Activated T-helper 1 cell treated with anti-CD3 and anti-CD28 coated beads, Interleukin-12 subunit alpha, Interleukin-12 subunit beta, Interleukin-2, Interleukin-4 antibody, amounts not matched to agents 30 ng/mL and 10 ng/mL and 1 ng/mL, durations not matched to agents 14 hours and 24 hours and 36 hours (primary cell): ENCODE measurements around the gene ASMTL. TPM values are rescaled to one million over a fixed set of nuclear protein-coding genes. Genes with fewer than 3 reads are reported as not detected.
"Not testable (repeated sequence)": the region's sequence is repeated elsewhere in the genome, so short reads cannot be mapped to it uniquely, and the experiment has no call there.

Experiments
- DNase-seq: peaks from one replicate; pipeline ENCODE4 v3.0.0; 2021; ENCODE audit warnings: low spot score
- H3K27ac Mint-ChIP-seq: one replicate; pipeline ENCODE4 v1.8.0; 2021; ENCODE audit warnings: mild to moderate bottlenecking, mixed read lengths
- H3K27me3 Mint-ChIP-seq: one replicate; pipeline ENCODE4 v1.8.0; 2022; ENCODE audit warnings: mild to moderate bottlenecking, moderate library complexity, mixed read lengths; ENCODE audit not compliant: insufficient read depth
- H3K36me3 Mint-ChIP-seq: one replicate; pipeline ENCODE4 v1.8.0; 2021; ENCODE audit warnings: low read depth, mixed read lengths
- H3K4me1 Mint-ChIP-seq: one replicate; pipeline ENCODE4 v1.8.0; 2021; ENCODE audit warnings: low read depth, mixed read lengths
- H3K4me3 Mint-ChIP-seq: one replicate; pipeline ENCODE4 v1.8.0; 2021; ENCODE audit warnings: mild to moderate bottlenecking, moderate library complexity, mixed read lengths
- H3K9me3 Mint-ChIP-seq: one replicate; pipeline ENCODE4 v1.8.0; 2021; ENCODE audit warnings: mixed read lengths
- intact Hi-C: fragments of 100-400 bp; cut with micrococcal nuclease; formaldehyde crosslinking; loops from one replicate; pipeline ENCODE4 v1.15.1; 2024
- total RNA-seq: library from RNA; stranded (reverse); gene quantifications from 2 replicates; pipeline ENCODE4 v1.2.3, GENCODE V29; 2022

The ASMTL gene
- total RNA-seq, 1 donor from 2014 or later: 48.0 TPM

DNA sequence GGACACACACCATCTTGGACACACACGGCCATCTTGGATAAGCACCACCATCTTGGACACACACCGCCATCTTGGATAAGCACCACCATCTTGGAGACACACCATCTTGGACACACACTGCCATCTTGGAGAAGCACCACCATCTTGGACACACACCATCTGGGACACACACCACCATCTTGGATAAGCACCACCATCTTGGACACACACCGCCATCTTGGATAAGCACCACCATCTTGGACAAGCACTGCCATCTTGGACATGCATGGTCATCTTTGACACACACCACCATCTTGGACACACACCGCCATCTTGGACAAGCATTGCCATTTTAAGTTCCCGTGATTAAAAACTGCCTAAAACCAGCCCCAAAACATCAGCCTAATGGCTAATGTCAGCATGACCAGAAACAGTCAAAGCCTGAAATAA lies 4.1 kb downstream of the ASMTL start:
- H3K4me3 Mint-ChIP-seq, DNase-seq, H3K27me3 Mint-ChIP-seq, H3K27ac Mint-ChIP-seq, intact Hi-C loops, H3K4me1 Mint-ChIP-seq: not testable (repeated sequence)
- peaks cover 60% of the 10 kb centered on the region for H3K36me3 Mint-ChIP-seq
- peaks cover 64% of the 10 kb centered on the region for H3K9me3 Mint-ChIP-seq

DNA sequence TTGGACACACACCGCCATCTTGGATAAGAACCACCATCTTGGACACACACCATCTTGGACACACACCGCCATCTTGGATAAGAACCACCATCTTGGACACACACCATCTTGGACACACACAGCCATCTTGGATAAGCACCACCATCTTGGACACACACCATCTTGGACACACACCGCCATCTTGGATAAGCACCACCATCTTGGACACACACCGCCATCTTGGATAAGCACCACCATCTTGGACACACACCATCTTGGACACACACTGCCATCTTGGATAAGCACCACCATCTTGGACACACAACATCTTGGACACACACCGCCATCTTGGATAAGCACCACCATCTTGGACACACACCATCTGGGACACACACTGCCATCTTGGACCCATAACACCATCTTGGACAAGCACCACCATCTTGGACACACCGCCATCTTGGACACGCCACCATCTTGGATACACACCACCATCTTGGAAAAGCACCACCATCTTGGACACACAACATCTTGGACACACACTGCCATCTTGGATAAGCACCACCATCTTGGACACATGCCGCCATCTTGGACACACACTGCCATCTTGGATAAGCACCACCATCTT lies 4.6 kb downstream of the ASMTL start:
- intact Hi-C loops, H3K27me3 Mint-ChIP-seq, DNase-seq, H3K4me3 Mint-ChIP-seq, H3K4me1 Mint-ChIP-seq, H3K27ac Mint-ChIP-seq: not testable (repeated sequence)
- H3K9me3 Mint-ChIP-seq: peaks cover 66% of the 10 kb centered on the region
- H3K36me3 Mint-ChIP-seq: peaks cover 64% of the 10 kb centered on the region

DNA sequence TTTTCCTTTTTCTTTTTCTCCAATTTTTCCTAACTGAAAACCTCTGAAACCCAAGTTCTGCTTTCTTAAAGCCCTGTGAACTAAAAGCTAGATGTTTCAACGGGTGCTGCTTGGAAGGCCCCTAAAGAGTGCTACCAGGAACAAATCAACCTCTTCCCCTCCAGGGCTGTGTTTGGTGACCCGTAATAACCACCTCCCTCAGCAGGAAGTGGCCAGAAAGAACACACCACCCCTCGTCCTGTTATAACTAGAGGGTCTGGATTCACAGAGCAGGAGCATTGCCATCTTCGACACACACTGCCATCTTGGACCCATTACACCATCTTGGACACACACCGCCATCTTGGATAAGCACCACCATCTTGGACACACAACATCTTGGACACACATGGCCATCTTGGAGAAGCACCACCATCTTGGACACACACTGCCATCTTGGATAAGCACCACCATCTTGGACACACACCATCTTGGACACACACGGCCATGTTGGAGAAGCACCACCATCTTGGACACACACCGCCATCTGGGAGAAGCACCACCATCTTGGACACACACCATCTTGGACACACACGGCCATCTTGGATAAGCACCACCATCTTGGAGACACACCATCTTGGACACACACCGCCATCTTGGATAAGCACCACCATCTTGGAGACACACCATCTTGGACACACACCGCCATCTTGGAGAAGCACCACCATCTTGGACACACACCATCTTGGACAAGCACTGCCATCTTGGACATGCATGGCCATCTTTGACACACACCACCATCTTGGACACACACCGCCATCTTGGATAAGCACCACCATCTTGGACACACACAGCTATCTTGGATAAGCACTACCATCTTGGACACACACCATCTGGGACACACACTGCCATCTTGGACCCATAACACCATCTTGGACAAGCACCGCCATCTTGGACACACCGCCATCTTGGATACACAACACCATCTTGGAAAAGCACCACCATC lies 5.4 kb downstream of the ASMTL start:
- intact Hi-C loops, H3K4me3 Mint-ChIP-seq, DNase-seq, H3K27ac Mint-ChIP-seq, H3K27me3 Mint-ChIP-seq, H3K4me1 Mint-ChIP-seq: not testable (repeated sequence)
- H3K36me3 Mint-ChIP-seq: peaks cover 69% of the 10 kb centered on the region
- peaks cover 70% of the 10 kb centered on the region for H3K9me3 Mint-ChIP-seq

- no peak overlapping the region for H3K4me3 Mint-ChIP-seq
- no peak overlapping the region for H3K27ac Mint-ChIP-seq
- DNase-seq: no peak
- no peaks in the 10 kb centered on the region for H3K4me1 Mint-ChIP-seq
- no peaks in the 10 kb centered on the region for H3K27me3 Mint-ChIP-seq
- peaks cover 73% of the 10 kb centered on the region for H3K36me3 Mint-ChIP-seq
- intact Hi-C loops: no loop called here
- peaks cover 66% of the 10 kb centered on the region for H3K9me3 Mint-ChIP-seq
Observed at GRCh38 chrX:1444561-1445500, 7.9 kb downstream of the ASMTL start.

DNA sequence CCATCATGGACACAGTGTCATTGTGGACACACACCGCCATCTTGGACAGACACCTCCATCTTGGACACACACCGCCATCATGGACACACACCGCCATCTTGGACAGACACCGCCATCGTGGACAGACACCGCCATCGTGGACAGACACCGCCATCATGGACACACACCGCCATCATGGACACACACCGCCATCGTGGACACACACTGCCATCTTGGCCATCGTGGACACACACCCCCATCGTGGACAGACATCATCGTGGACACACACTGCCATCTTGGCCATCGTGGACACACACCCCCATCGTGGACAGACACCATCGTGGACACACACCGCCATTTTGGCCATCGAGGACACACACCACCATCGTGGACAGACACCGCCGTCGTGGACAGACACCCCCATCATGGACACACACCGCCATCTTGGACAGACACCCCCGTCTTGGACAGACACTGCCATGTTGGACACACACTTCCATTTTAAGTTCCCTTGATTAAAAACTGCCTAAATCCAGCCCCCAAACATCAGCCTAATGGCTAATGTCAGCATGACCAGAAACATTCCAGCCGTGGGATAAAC lies 9.1 kb downstream of the ASMTL start:
- H3K27ac Mint-ChIP-seq: no peak overlapping the region
- H3K9me3 Mint-ChIP-seq: peaks cover 54% of the 10 kb centered on the region
- H3K4me3 Mint-ChIP-seq: no peak overlapping the region
- no peak for DNase-seq
- peaks cover 68% of the 10 kb centered on the region for H3K36me3 Mint-ChIP-seq
- H3K27me3 Mint-ChIP-seq: no peaks in the 10 kb centered on the region
- intact Hi-C loops: no loop called here
- H3K4me1 Mint-ChIP-seq: no peaks in the 10 kb centered on the region

GRCh38 chrX:1442724-1443367 lies 9.9 kb downstream of the ASMTL start:
- Mint-ChIP-seq H3K27ac (no peak overlapping the region), H3K36me3 (peaks cover 69% of the 10 kb centered on the region)

DNA sequence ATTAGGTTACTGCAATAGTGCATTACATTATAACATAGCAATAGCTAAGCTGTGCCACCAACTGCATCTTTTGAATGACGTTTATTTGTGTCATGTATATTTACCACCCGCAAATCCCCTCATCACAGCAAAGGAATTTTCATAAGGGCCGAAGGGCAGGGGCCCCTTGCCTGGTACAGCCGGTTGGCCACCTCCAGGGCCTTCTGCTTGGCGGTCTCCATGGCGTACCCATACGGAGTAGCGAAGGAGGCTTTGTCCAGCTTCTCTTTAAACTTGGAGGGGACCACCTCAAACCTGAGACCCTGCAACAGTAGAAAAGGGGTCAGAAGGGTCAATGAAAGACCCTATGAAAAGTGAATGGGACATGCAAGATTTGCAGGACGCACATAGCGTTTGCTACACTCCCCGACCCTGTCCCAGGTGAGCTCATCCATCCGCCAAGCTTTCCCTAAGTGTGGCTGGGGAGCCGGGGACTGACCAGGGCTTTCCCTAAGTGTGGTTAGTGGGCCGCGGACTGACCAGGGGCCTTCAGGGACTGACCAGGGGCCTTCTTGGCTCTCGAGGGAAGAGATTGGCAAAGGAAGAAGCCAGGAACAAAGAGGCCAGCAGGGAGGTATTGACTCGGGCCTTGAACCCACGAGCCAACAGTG lies 10.6 kb downstream of the ASMTL start:
- no peak overlapping the region for H3K27ac Mint-ChIP-seq
- H3K4me1 Mint-ChIP-seq: no peaks in the 10 kb centered on the region
- H3K27me3 Mint-ChIP-seq: no peaks in the 10 kb centered on the region
- intact Hi-C loops: no loop called here
- H3K36me3 Mint-ChIP-seq: peaks cover 69% of the 10 kb centered on the region
- no peak for DNase-seq
- peaks cover 42% of the 10 kb centered on the region for H3K9me3 Mint-ChIP-seq
- H3K4me3 Mint-ChIP-seq: no peak overlapping the region

More at GRCh38 chrX:1442724-1443367, 9.9 kb downstream of the ASMTL start:
- Mint-ChIP-seq H3K27me3 (no peaks in the 10 kb centered on the region), H3K4me3 (no peak overlapping the region), H3K9me3 (peaks cover 47% of the 10 kb centered on the region), H3K4me1 (no peaks in the 10 kb centered on the region)
- intact Hi-C loops: no loop called here
- no peak for DNase-seq

- Mint-ChIP-seq H3K4me3 (no peak overlapping the region), H3K4me1 (no peaks in the 10 kb centered on the region), H3K27me3 (no peaks in the 10 kb centered on the region), H3K27ac (no peak overlapping the region), H3K9me3 (peaks cover 33% of the 10 kb centered on the region), H3K36me3 (peaks cover 65% of the 10 kb centered on the region)
- intact Hi-C loops: no loop called here
- DNase-seq: no peak
Observed at GRCh38 chrX:1440506-1440905, 12.2 kb downstream of the ASMTL start.

DNA sequence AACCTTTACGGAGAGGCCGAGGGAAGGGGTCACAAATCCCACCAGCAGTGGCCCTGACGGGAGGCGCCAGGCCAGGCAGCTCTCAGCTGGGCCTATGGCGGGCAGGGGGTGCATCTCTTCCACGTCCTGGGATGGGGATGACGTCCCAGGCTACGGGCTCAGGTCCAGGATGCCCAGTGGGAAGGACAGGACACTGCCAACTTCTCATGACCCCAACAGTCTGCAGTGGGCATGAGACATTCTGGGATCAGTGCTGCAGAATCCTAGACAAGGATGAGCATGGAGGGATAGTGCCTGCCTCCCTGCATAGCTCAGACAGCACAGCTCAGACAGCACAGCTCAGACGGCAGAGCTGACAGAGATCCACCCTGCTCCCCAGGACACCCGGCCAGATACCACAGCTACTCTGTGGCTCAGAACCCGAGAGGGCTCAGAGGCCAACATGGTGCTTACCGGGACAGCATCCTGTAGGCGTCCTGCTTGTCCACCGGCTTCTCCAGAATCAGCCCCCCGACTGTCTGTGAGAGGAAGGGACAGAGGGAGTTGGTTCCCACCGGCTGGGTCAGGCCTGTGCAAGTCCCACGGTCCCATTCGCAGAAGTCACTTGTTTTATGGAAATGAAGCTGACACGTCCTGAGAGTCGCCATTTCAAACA lies 17.3 kb downstream of the ASMTL start:
- H3K36me3 Mint-ChIP-seq: peaks cover 44% of the 10 kb centered on the region
- no peak for DNase-seq

GRCh38 chrX:1434871-1435240 lies 17.9 kb downstream of the ASMTL start:
- Mint-ChIP-seq H3K4me1 (no peaks in the 10 kb centered on the region), H3K27me3 (no peaks in the 10 kb centered on the region), H3K4me3 (no peak overlapping the region), H3K27ac (no peak overlapping the region), H3K9me3 (peaks cover 9% of the 10 kb centered on the region), H3K36me3 (peaks cover 43% of the 10 kb centered on the region)
- intact Hi-C loops: no loop called here
- DNase-seq: no peak

More for the DNA sequence above, 17.3 kb downstream of the ASMTL start:
- no peaks in the 10 kb centered on the region for H3K27me3 Mint-ChIP-seq
- H3K4me1 Mint-ChIP-seq: no peaks in the 10 kb centered on the region
- peaks cover 9% of the 10 kb centered on the region for H3K9me3 Mint-ChIP-seq
- H3K4me3 Mint-ChIP-seq: no peak overlapping the region
- H3K27ac Mint-ChIP-seq: no peak overlapping the region
- intact Hi-C loops: no loop called here

DNA sequence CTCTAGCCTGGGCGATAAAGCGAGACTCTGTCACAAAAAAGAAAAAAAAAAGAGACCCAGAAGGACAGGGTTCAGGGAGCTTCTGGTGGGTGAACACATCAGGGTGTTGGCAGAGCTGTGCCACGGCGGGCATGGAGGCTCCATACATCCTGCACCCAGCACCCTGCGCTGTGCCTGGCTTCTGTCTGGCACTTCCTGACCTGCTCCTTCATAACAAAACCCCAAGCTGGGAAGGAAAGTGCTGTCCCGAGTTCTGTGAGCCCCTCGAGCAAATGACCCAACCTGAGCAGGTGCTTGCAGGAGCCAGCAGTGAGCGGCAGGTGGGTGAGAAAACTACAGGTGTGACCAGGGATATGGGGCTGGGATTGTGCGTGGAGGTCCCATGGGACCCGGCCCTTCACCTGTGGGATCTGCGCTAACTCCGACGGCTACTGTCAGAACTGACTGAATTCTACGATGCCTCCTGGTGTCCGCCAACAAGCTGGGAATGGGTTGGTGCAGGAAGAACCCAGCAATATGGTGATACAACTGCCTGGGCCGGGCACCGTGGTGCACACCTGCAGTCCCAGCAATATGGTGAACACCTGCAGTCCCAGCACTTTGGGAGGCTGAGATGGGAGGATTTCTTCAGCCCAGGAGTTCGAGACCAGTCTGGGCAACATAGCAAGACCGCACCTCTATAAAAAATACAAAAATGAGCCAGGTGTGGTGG lies 18.9 kb downstream of the ASMTL start:
- peaks cover 38% of the 10 kb centered on the region for H3K36me3 Mint-ChIP-seq
- intact Hi-C loops: no loop called here
- H3K4me3 Mint-ChIP-seq: no peak overlapping the region
- H3K9me3 Mint-ChIP-seq: peaks cover 9% of the 10 kb centered on the region
- no peak overlapping the region for H3K27ac Mint-ChIP-seq
- no peaks in the 10 kb centered on the region for H3K4me1 Mint-ChIP-seq
- no peak for DNase-seq
- H3K27me3 Mint-ChIP-seq: no peaks in the 10 kb centered on the region
